ENCODE measurements around the gene ARHGEF3. TPM values are rescaled to one million over a fixed set of nuclear protein-coding genes. Genes with fewer than 3 reads are reported as not detected.

Gene ARHGEF3
- total and polyA plus RNA-seq, 9 donors: 23.5 to 48.2 (median 39.5) TPM

DNA sequence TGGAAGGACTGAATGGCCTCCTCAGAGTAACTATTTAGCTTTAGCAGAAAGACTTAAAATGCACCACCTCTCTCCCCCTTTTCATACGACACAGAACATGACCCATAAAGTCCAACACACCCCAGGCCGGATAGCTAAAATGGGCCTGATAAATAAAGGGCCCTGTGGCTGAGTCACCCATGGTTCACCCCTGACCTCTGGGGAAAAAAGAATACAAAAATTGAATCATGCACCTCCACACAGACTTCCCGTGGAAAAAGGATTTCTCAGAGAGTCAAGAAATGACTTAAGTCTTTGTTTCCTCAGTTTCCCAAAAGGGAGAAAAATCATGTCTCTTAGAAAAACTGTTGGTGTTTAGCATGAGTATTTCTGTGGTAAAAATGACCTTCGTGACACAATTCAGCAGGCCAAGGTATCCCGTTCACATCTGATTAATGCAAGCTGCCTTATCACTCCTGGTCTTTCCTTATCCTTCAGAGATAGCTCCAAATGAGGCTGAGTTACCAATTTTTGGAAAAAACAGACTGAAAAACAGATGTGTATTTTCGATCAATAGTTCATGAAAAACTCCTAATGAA, 34.0 kb upstream of the ARHGEF3 start:
- no peak for TF ChIP-seq POLR2A (IDR thresholded peaks at IDR 0.05)
- TF ChIP-seq, protein P1, sequence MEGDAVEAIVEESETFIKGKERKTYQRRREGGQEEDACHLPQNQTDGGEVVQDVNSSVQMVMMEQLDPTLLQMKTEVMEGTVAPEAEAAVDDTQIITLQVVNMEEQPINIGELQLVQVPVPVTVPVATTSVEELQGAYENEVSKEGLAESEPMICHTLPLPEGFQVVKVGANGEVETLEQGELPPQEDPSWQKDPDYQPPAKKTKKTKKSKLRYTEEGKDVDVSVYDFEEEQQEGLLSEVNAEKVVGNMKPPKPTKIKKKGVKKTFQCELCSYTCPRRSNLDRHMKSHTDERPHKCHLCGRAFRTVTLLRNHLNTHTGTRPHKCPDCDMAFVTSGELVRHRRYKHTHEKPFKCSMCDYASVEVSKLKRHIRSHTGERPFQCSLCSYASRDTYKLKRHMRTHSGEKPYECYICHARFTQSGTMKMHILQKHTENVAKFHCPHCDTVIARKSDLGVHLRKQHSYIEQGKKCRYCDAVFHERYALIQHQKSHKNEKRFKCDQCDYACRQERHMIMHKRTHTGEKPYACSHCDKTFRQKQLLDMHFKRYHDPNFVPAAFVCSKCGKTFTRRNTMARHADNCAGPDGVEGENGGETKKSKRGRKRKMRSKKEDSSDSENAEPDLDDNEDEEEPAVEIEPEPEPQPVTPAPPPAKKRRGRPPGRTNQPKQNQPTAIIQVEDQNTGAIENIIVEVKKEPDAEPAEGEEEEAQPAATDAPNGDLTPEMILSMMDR (IDR thresholded peaks at IDR 0.05): no peak
- TF ChIP-seq EP300 (IDR thresholded peaks at IDR 0.05): no peak
- intact Hi-C loops (cut with DNase I): no loop called here
- H3K27ac ChIP-seq: no peak overlapping the region
- no peaks in the 10 kb centered on the region for H3K9me3 ChIP-seq
- peaks cover 2% of the 10 kb centered on the region for H3K4me1 ChIP-seq (ENCODE audit: insufficient read depth)
- H3K27me3 ChIP-seq: no peaks in the 10 kb centered on the region
- 81 to 82% (median 81%) methylated on average over 6 of the region's 6 CpGs for WGBS, 3 donors
- DNase-seq: no peak
- no peak overlapping the region for H3K4me3 ChIP-seq
- no peaks in the 10 kb centered on the region for H3K36me3 ChIP-seq

DNA sequence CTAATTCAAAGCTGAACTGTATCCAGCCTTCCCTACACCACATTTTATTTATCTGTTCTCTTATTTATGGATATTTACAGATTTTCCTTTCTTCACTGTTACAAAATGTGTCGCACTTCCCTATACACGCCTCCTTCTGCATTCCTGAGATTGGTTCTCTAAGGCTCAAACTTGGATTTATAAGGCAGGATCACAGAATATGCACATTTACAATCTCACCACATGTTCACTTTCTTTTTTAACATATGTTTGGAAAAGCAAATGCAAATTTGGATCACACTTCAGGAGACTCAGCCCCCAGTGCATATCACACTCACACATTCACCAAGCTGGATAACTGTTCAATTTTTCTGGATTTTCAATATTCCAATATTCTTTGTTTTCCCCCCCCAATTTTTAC, 31.8 kb upstream of the ARHGEF3 start:
- Histone ChIP-seq H3K9me3 (no peaks in the 10 kb centered on the region), H3K4me3 (no peak overlapping the region), H3K36me3 (no peaks in the 10 kb centered on the region), H3K27ac (no peak overlapping the region), H3K4me1 (ENCODE audit: insufficient read depth) (peaks cover 9% of the 10 kb centered on the region), H3K27me3 (no peaks in the 10 kb centered on the region)
- TF ChIP-seq, protein P1 (IDR thresholded peaks at IDR 0.05): no peak
- TF ChIP-seq EP300 (IDR thresholded peaks at IDR 0.05) (no peak), POLR2A (IDR thresholded peaks at IDR 0.05) (no peak)
- intact Hi-C loops (cut with DNase I): no loop called here
- DNase-seq: no peak
- WGBS, 3 donors: 86 to 89% (median 89%) methylated on average over 2 of the region's 2 CpGs

DNA sequence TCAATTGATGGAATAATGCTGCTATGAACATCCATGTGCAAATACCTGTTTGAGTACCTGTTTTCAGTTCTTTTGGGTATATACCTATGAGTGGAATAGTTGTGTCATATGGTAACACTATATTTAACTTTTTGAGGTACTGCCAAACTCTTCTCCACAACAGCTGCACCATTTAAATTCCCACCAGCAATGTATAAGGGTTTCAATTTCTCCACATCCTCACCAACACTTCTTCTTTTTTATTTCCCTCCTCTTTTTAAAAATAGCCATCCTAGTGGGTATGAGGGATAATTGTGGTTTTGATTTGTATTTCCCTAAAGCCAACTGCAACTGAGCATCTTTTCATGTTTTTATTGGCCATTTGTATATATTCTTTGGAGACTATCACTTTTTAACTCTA, 31.3 kb upstream of the ARHGEF3 start:
- Histone ChIP-seq H3K4me1 (ENCODE audit: insufficient read depth) (peaks cover 9% of the 10 kb centered on the region), H3K4me3 (no peak overlapping the region), H3K36me3 (no peaks in the 10 kb centered on the region), H3K27me3 (no peaks in the 10 kb centered on the region), H3K27ac (no peak overlapping the region), H3K9me3 (no peaks in the 10 kb centered on the region)
- intact Hi-C loops (cut with DNase I): no loop called here
- DNase-seq: no peak
- no peak for TF ChIP-seq EP300 (IDR thresholded peaks at IDR 0.05)
- TF ChIP-seq, protein P1 (IDR thresholded peaks at IDR 0.05): no peak
- no peak for TF ChIP-seq POLR2A (IDR thresholded peaks at IDR 0.05)

DNA sequence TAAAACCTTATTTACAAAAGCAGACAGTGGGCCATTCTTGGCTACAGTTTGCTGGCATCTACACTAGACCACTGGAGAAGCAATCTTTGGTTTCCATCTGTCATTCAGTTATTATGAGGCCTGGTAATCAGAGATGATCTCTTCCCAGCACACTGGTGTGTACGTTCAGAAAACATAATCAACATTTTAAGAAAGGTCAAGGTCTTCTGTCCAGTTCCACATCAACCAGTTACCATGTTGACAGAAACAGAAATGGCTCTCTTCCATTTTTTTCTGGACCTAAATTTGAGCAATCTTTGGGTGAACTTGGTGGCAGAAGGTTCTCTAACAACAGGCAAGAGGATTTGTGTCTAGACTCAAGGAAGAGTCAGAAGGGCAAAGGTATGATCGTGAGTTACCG, 29.8 kb upstream of the ARHGEF3 start:
- 77 to 85% (median 78%) methylated on average over 3 of the region's 3 CpGs for WGBS, 3 donors
- TF ChIP-seq POLR2A (IDR thresholded peaks at IDR 0.05) (no peak), EP300 (IDR thresholded peaks at IDR 0.05) (no peak)
- TF ChIP-seq, protein P1 (IDR thresholded peaks at IDR 0.05): no peak
- no peak for DNase-seq
- Histone ChIP-seq H3K9me3 (no peaks in the 10 kb centered on the region), H3K4me3 (no peak overlapping the region), H3K27ac (no peak overlapping the region), H3K4me1 (ENCODE audit: insufficient read depth) (peaks cover 9% of the 10 kb centered on the region), H3K36me3 (no peaks in the 10 kb centered on the region), H3K27me3 (no peaks in the 10 kb centered on the region)
- intact Hi-C loops (cut with DNase I): no loop called here

All from ovary (tissue), 9 donors.